ENCODE data around the gene OPA3. TPM values are rescaled to one million over a fixed set of nuclear protein-coding genes. Genes with fewer than 3 reads are reported as not detected.

OPA3 gene
- total RNA-seq, 1 experiment from 2014 or later: 10.1 TPM

DNA sequence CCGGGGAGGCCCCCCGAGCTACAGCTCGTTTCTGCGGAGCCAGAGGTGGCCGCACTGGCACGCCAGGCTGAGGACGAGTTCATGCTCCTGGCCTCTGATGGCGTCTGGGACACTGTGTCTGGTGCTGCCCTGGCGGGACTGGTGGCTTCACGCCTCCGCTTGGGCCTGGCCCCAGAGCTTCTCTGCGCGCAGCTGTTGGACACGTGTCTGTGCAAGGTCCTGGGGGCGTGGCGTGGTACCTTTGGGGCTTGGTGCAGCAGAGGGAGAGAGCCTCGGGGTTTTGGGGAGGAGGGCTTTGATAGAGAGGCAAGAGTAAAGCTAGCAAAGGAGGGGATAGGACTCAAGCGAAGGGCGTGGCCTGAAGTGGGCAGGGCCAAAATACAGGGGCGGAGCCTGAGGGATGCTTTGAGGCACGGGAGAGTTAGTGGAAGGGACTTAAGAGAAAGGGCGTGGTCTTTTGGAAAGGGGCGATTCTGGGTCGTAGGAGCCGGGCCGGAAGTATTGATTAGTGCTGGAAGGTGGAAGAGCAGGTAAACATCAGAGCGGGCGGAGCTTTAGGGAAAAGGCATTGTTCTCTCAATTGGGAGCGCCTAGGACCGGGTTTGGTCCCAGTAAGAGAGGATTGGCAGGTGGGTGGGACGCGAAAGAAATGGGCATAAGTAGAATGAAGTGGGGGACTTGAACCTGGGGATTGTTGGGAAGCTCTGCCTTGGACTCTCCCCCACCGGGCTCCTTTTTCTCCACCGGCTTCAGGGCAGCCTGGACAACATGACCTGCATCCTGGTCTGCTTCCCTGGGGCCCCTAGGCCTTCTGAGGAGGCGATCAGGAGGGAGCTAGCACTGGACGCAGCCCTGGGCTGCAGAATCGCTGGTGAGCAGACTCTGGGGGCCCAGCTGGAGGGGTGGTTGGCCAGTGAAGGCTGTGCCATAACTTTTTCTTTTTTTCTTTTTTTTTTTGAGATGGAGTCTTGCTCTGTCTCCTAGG, 85.1 kb downstream of the OPA3 start (continued):
- TF ChIP-seq MYBL2 (CRISPR knock-in tag; IDR thresholded peaks at IDR 0.05): peak; percentile 89; the same call in 1 of the 2 replicates
- TF ChIP-seq, protein P1, sequence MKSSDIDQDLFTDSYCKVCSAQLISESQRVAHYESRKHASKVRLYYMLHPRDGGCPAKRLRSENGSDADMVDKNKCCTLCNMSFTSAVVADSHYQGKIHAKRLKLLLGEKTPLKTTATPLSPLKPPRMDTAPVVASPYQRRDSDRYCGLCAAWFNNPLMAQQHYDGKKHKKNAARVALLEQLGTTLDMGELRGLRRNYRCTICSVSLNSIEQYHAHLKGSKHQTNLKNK (CRISPR knock-in tag; IDR thresholded peaks at IDR 0.05): no peak
- no peak for TF ChIP-seq RORB (CRISPR knock-in tag; IDR thresholded peaks at IDR 0.05)
- TF ChIP-seq, protein P2, sequence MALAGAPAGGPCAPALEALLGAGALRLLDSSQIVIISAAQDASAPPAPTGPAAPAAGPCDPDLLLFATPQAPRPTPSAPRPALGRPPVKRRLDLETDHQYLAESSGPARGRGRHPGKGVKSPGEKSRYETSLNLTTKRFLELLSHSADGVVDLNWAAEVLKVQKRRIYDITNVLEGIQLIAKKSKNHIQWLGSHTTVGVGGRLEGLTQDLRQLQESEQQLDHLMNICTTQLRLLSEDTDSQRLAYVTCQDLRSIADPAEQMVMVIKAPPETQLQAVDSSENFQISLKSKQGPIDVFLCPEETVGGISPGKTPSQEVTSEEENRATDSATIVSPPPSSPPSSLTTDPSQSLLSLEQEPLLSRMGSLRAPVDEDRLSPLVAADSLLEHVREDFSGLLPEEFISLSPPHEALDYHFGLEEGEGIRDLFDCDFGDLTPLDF (CRISPR knock-in tag; IDR thresholded peaks at IDR 0.05): peak; percentile 97
- TF ChIP-seq SP1 (CRISPR knock-in tag; conservative IDR thresholded peaks at IDR 0.05): peak; percentile 87
- TF ChIP-seq ZBTB21 (CRISPR knock-in tag; IDR thresholded peaks at IDR 0.05; ENCODE audit: borderline replicate concordance): peak; percentile 93; the same call in 1 of the 2 replicates
- no peak for TF ChIP-seq PRRX2 (CRISPR knock-in tag; IDR thresholded peaks at IDR 0.05)
- TF ChIP-seq, protein P3, sequence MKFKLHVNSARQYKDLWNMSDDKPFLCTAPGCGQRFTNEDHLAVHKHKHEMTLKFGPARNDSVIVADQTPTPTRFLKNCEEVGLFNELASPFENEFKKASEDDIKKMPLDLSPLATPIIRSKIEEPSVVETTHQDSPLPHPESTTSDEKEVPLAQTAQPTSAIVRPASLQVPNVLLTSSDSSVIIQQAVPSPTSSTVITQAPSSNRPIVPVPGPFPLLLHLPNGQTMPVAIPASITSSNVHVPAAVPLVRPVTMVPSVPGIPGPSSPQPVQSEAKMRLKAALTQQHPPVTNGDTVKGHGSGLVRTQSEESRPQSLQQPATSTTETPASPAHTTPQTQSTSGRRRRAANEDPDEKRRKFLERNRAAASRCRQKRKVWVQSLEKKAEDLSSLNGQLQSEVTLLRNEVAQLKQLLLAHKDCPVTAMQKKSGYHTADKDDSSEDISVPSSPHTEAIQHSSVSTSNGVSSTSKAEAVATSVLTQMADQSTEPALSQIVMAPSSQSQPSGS (CRISPR knock-in tag; IDR thresholded peaks at IDR 0.05; ENCODE audit: borderline replicate concordance, low read depth): peak; percentile 93; the same call in 1 of the 2 replicates
- TF ChIP-seq CREB1 (CRISPR knock-in tag; IDR thresholded peaks at IDR 0.05): peak; percentile 98
- no peak for TF ChIP-seq EMX1 (CRISPR knock-in tag; IDR thresholded peaks at IDR 0.05)
- TF ChIP-seq, protein P4, sequence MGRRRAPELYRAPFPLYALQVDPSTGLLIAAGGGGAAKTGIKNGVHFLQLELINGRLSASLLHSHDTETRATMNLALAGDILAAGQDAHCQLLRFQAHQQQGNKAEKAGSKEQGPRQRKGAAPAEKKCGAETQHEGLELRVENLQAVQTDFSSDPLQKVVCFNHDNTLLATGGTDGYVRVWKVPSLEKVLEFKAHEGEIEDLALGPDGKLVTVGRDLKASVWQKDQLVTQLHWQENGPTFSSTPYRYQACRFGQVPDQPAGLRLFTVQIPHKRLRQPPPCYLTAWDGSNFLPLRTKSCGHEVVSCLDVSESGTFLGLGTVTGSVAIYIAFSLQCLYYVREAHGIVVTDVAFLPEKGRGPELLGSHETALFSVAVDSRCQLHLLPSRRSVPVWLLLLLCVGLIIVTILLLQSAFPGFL (CRISPR knock-in tag; IDR thresholded peaks at IDR 0.05; ENCODE audit: borderline replicate concordance): peak; percentile 49; the same call in 1 of the 2 replicates
- TF ChIP-seq, protein P5, sequence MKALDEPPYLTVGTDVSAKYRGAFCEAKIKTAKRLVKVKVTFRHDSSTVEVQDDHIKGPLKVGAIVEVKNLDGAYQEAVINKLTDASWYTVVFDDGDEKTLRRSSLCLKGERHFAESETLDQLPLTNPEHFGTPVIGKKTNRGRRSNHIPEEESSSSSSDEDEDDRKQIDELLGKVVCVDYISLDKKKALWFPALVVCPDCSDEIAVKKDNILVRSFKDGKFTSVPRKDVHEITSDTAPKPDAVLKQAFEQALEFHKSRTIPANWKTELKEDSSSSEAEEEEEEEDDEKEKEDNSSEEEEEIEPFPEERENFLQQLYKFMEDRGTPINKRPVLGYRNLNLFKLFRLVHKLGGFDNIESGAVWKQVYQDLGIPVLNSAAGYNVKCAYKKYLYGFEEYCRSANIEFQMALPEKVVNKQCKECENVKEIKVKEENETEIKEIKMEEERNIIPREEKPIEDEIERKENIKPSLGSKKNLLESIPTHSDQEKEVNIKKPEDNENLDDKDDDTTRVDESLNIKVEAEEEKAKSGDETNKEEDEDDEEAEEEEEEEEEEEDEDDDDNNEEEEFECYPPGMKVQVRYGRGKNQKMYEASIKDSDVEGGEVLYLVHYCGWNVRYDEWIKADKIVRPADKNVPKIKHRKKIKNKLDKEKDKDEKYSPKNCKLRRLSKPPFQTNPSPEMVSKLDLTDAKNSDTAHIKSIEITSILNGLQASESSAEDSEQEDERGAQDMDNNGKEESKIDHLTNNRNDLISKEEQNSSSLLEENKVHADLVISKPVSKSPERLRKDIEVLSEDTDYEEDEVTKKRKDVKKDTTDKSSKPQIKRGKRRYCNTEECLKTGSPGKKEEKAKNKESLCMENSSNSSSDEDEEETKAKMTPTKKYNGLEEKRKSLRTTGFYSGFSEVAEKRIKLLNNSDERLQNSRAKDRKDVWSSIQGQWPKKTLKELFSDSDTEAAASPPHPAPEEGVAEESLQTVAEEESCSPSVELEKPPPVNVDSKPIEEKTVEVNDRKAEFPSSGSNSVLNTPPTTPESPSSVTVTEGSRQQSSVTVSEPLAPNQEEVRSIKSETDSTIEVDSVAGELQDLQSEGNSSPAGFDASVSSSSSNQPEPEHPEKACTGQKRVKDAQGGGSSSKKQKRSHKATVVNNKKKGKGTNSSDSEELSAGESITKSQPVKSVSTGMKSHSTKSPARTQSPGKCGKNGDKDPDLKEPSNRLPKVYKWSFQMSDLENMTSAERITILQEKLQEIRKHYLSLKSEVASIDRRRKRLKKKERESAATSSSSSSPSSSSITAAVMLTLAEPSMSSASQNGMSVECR (CRISPR knock-in tag; IDR thresholded peaks at IDR 0.05; ENCODE audit: borderline replicate concordance): peak; percentile 89
- TF ChIP-seq NFATC4 (CRISPR knock-in tag; IDR thresholded peaks at IDR 0.05): no peak
- TF ChIP-seq, protein P6, sequence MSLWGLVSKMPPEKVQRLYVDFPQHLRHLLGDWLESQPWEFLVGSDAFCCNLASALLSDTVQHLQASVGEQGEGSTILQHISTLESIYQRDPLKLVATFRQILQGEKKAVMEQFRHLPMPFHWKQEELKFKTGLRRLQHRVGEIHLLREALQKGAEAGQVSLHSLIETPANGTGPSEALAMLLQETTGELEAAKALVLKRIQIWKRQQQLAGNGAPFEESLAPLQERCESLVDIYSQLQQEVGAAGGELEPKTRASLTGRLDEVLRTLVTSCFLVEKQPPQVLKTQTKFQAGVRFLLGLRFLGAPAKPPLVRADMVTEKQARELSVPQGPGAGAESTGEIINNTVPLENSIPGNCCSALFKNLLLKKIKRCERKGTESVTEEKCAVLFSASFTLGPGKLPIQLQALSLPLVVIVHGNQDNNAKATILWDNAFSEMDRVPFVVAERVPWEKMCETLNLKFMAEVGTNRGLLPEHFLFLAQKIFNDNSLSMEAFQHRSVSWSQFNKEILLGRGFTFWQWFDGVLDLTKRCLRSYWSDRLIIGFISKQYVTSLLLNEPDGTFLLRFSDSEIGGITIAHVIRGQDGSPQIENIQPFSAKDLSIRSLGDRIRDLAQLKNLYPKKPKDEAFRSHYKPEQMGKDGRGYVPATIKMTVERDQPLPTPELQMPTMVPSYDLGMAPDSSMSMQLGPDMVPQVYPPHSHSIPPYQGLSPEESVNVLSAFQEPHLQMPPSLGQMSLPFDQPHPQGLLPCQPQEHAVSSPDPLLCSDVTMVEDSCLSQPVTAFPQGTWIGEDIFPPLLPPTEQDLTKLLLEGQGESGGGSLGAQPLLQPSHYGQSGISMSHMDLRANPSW (CRISPR knock-in tag; conservative IDR thresholded peaks at IDR 0.05; ENCODE audit: low read depth): 0 out of 2 replicates have a peak, but pooled peaks have one; percentile 59
- TF ChIP-seq, protein P7, sequence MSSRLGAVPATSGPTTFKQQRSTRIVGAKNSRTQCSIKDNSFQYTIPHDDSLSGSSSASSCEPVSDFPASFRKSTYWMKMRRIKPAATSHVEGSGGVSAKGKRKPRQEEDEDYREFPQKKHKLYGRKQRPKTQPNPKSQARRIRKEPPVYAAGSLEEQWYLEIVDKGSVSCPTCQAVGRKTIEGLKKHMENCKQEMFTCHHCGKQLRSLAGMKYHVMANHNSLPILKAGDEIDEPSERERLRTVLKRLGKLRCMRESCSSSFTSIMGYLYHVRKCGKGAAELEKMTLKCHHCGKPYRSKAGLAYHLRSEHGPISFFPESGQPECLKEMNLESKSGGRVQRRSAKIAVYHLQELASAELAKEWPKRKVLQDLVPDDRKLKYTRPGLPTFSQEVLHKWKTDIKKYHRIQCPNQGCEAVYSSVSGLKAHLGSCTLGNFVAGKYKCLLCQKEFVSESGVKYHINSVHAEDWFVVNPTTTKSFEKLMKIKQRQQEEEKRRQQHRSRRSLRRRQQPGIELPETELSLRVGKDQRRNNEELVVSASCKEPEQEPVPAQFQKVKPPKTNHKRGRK (CRISPR knock-in tag; IDR thresholded peaks at IDR 0.05; ENCODE audit: borderline replicate concordance): no peak
- TF ChIP-seq MXD4 (CRISPR knock-in tag; IDR thresholded peaks at IDR 0.05; ENCODE audit: borderline replicate concordance): no peak
- TF ChIP-seq, protein P8, sequence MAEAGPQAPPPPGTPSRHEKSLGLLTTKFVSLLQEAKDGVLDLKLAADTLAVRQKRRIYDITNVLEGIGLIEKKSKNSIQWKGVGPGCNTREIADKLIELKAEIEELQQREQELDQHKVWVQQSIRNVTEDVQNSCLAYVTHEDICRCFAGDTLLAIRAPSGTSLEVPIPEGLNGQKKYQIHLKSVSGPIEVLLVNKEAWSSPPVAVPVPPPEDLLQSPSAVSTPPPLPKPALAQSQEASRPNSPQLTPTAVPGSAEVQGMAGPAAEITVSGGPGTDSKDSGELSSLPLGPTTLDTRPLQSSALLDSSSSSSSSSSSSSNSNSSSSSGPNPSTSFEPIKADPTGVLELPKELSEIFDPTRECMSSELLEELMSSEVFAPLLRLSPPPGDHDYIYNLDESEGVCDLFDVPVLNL (CRISPR knock-in tag; IDR thresholded peaks at IDR 0.05; ENCODE audit: borderline replicate concordance, low read depth): no peak
- no peak; the same call in none of the 2 replicates for TF ChIP-seq RELA (CRISPR knock-in tag; IDR thresholded peaks at IDR 0.05; ENCODE audit: borderline replicate concordance)
- TF ChIP-seq, protein P9, sequence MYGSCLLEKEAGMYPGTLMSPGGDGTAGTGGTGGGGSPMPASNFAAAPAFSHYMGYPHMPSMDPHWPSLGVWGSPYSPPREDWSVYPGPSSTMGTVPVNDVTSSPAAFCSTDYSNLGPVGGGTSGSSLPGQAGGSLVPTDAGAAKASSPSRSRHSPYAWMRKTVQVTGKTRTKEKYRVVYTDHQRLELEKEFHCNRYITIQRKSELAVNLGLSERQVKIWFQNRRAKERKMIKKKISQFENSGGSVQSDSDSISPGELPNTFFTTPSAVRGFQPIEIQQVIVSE (CRISPR knock-in tag; IDR thresholded peaks at IDR 0.05; ENCODE audit: borderline replicate concordance): no peak
- TF ChIP-seq CREM (CRISPR knock-in tag; IDR thresholded peaks at IDR 0.05): peak; percentile 66; the same call in 1 of the 2 replicates
- no peak; the same call in 1 of the 2 replicates for TF ChIP-seq SMAD4 (CRISPR knock-in tag; IDR thresholded peaks at IDR 0.05)

All from WTC11 (cell line).